ENCODE measurements around the gene NSD2.
"Not testable (repeated sequence)": the region's sequence is repeated elsewhere in the genome, so short reads cannot be mapped to it uniquely, and the experiment has no call there.

NSD2 gene

DNA sequence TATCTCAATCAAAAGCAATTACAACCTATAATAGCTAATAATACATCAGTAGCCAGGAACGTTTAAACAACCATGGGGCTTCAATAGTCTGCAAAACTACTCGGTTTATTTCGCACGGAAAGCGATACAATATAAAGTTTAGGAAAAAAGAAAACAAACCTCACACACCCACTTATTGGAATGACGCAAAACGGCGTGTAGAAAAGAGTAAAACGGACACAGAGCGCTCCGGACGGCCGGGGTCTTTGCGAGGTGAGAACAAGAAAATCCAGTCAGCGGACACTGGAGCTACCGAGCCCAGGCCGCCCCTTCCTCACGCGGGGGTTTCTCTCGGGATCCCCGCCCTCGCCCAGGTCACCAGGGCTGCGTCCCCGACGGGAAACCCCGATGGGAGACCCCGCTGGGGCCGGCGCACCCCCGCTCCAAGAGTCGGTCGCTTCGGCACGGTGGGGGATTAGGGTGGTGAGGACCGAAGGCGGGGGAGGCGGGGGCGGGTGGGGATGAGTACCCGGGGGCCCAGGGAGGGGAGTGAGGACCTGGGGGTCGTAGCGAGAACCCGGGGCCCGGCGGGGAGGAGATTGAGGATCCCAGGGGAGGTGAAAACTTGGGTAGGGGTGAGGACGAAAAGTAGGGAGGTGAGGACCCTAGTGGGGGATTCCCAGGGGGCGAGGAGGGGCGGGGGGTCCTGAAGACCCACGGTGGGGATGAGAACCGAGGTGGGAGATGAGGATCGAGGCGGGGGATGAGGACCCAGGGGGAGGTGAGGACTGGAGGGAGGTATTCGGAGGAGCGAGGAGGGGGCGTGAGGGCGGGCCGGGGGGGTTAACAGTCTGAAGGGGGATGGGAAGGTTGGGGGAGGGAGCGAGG is 136.8 kb downstream of the NSD2 start:
- no peak for DNase-seq

GRCh38 chr4:2008671-2008920 is 137.4 kb downstream of the NSD2 start:
- no peak for DNase-seq

- peak; percentile 95 for DNase-seq
These were observed 137.9 kb downstream of the NSD2 start, which contains the start of gene NELFA for GRCh38 chr4:2008921-2009650. TSS of gene NELFA (minus strand) at chr4:2008974. CDS start at chr4:2008959, 15 bp downstream.

GRCh38 chr4:2009651-2010233 is 138.5 kb downstream of the NSD2 start:
- DNase-seq: peak; percentile 59 to 68

- no peak for DNase-seq
These were observed 140.4 kb downstream of the NSD2 start for GRCh38 chr4:2011583-2011982.

DNA sequence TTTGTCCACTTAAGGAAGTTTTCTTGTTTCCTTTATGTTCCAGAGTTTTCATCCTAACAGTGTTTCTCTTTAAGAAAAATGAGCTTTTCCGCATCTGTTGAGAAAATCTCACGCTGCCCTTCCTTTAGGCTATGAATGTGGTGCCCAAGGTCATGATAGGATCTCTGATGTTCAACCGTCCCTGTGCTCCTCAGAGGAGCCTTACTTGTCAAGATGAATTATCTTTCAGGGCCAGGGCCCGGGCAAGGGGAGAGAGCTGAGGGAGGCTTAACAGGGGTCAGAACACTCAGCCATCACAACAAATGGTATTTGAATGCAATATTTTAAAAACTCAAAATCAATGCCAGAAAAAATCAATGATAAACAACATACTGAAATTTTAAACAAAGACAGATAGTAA is 143.8 kb downstream of the NSD2 start:
- no peak for DNase-seq

DNA sequence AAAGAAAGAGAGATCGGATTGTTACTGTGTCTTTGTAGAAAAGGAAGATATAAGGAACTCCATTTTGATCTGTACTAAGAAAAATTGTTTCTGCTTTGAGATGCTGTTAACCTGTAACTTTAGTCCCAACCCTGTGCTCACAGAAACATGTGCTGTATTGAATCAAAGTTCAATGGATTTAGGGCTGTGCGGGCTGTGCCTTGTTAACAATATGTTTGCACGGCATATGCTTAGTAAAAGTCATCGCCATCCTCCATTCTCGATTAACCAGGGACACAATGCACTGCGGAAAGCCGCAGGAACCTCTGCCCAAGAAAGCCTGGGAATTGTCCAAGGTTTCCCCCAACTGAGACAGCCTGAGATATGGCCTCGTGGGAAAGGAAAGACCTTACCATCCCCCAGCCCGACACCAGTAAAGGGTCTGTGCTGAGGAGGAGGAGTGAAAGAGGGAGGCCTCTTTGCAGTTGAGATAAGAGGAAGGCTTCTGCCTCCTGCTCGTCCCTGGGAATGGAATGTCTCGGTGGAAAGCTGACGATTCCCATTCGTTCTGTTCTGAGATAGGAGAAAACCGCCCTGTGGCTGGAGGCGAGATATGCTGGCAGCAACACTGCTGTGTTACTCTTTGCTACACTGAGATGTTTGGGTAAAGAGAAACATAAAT is 150.3 kb downstream of the NSD2 start:
- not testable (repeated sequence) for DNase-seq

- no peak for DNase-seq
These were observed 153.5 kb downstream of the NSD2 start for GRCh38 chr4:2024683-2025082.

DNA sequence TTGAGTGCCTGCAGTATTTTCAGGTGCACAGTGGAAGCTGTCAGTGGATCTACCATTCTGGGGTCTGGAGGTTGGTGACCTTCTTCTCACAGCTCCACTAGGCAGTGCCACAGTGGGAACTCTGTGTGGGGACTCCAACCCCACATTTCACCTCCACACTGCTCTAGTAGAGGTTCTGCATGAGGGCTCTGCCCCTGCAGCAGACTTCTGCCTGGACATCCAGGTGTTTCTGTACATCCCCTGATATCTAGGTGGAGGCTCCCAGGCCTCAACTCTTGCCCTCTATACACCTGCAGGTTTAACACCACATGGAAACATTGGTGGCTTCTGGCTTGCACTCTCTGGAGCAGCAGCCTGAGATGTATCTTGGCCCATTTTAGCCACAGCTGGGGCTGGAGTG is 154.6 kb downstream of the NSD2 start:
- DNase-seq: no peak

GRCh38 chr4:2027120-2027519 is 155.9 kb downstream of the NSD2 start:
- DNase-seq: not testable (repeated sequence)

DNA sequence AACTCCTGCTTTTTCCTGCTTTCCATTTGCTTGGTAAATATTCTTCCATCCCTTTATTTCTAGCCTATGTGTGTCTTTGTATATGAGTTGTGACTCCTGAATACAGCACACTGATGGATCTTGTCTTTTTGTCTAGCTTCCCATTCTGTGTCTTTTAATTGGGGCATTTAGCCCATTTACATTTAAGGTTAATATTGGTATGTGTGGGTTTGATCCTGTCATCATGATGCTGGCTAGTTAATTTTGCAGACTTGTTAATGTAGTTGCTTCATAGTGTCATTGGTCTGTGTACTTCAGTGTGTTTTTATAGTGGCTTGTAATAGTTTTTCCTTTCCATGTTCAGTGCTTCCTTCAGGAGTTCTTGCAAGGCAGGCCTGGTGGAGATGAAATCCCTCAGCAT is 160.0 kb downstream of the NSD2 start:
- not testable (repeated sequence) for DNase-seq

Measured in CD4-positive, alpha-beta T cell treated with Interleukin-4 for 1 hour (primary cell).